GM19455 (cell line): ENCODE results near the gene SLC22A23.

Experiments used
- ATAC-seq: cut with Tn5 transposase; IDR thresholded peaks from one replicate; pipeline ENCODE4 v1.9.1; 2021; ENCODE audit not compliant: unreplicated experiment

The SLC22A23 gene

DNA sequence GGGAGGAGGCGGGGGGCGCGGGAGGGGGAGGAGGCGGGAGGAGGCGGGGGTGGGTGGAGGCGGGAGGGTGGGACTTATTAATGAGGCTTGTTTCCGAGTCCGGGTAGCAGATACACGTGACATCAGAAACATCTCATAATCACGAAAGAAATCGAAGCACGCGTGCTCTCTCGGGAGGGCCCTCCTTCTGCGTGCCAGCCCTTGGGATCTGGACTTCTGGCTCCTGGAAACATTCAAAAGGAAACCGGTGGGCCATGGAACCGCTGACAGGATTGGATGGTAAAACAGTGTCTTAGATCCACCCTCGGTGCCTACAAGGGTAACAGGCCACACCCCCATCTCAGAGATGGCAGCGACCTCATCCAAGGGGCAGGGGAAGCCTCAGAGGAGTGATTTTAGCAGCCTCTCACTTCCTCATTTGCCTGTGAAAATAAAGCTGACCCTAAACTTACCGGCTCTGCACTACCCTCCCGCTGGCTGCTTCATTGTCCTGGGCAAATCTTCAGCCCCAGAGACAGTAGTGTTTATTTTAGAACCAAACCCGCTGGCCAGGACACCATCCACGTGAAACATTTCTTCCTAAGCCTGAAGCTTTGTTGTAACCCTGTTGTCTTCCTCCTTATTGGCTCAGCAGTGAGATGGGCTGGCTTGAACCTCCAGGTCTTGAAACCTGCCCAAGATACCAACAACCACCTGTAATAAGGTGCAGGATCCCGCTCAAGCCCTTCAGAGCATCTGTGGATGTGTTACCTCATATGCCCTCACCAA lies 100.6 kb downstream of the SLC22A23 start:
- ATAC-seq: no peak

DNA sequence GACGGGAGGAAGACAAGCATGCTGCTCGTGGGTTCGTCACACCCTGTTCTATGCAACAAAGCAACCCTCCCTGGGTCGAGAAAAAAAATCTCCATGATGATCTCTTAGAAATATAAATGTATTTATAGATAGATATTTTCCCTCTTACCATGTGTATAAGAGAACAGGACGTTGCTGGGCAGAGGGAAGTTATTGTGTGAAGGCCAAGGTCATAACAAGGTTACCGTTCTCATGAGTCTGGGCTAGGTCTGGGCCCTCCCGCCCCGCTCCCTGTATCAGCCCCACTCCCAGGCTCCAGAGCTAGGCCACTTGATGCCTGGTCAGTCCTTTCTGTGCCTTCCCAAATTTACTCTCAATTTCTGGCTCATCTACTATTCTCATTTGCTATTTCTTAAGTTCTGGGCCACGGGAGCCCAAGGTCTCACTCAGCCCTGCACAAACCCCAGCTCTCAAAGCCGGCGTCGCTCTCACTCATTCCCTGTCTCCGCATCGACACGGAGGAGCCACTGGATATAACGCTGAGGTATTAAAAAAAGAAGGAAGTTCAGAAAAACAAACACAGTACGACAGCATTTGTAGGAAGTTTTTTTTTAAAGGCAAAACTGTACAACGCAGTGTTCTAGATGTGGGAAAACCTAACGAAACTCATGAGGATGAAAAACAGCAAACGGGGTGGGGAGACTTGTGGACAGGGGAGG lies 101.3 kb downstream of the SLC22A23 start:
- ATAC-seq: no peak

GRCh38 chr6:3355011-3355357 lies 101.9 kb downstream of the SLC22A23 start:
- ATAC-seq: no peak

DNA sequence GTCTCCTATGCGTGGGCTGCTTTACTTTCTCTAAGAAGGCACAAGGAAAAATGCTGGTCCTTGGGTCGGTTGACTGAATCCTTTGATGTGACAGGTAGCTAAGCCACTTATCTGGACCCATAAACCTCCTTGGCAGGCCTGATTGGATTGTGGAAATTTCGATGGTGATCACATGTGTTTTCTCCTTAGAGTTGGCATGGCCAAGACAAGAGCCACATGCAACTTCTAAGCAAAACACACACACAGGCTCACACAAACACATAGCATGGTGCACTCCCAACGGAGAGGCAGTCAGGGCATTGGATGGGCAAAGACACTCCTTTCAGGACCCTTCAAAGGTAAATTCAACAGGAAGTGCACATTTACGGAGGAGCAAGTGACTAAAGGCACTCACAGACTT lies 102.9 kb downstream of the SLC22A23 start:
- ATAC-seq: no peak

DNA sequence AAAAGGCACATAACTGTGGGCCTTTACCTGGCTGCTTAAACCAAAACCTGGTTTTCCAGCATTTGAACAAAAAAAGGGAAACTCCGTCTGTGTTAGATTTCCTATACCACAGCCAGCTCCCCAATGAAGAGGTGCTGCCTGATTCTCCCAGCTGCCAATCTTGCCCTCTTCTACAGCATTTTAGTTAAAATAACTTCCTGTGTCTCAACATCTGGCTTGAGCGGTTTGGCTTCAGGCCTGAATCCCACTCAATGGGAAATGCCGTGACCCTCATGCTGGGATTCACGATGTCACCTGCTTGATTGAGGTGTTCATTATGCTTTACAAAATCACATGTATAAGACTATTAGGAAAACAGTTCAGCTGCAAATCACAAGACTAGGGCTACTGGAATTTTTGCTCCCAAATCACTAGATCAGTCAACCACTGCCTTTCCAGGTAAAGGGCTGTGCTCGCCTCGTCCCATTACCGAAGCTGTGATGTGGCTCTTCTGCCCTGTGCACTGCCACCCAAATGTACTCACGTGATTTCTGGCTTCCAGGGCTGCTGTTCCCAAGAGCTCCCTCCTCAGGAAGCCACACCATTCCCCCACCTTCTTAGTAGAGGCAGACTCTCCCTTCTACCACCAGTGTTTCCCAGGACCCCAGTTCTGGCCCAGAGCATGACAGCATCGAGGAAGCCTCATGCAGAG lies 103.5 kb downstream of the SLC22A23 start:
- no peak for ATAC-seq

GRCh38 chr6:3352678-3353077 lies 104.2 kb downstream of the SLC22A23 start:
- ATAC-seq: no peak

DNA sequence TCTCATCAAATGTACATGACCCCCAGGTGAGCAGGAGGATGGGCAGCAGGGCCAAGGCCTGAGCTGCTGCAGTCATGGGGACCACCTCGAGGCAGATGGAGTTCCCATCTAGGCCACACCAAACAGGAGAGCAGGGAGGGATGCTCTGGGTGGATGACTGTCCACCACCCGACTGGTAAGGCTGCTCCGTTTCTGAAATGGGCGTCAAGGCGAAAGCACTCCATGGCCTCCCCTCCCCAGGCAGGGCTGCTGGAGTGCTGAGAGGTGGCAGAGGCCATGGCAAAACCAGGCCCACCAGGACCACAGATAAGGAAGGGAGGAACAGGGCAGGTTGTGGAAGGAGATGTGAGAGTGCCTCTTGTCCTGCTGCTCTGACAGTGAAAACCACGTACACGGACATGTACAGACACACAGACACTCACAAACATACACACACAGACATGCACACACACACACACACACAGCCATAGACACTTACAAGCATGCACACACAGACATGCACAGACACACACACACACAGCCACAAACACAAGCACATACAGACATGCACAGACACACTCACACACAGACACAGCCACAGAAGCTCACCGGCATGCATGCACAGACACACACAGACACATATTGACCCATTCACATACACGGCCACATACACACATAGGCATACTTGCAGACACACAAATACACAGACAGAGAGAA lies 104.9 kb downstream of the SLC22A23 start:
- no peak for ATAC-seq

GRCh38 chr6:3351105-3351676 lies 105.7 kb downstream of the SLC22A23 start:
- no peak for ATAC-seq

- ATAC-seq: no peak
Observed at GRCh38 chr6:3350252-3350796, 106.5 kb downstream of the SLC22A23 start.

DNA sequence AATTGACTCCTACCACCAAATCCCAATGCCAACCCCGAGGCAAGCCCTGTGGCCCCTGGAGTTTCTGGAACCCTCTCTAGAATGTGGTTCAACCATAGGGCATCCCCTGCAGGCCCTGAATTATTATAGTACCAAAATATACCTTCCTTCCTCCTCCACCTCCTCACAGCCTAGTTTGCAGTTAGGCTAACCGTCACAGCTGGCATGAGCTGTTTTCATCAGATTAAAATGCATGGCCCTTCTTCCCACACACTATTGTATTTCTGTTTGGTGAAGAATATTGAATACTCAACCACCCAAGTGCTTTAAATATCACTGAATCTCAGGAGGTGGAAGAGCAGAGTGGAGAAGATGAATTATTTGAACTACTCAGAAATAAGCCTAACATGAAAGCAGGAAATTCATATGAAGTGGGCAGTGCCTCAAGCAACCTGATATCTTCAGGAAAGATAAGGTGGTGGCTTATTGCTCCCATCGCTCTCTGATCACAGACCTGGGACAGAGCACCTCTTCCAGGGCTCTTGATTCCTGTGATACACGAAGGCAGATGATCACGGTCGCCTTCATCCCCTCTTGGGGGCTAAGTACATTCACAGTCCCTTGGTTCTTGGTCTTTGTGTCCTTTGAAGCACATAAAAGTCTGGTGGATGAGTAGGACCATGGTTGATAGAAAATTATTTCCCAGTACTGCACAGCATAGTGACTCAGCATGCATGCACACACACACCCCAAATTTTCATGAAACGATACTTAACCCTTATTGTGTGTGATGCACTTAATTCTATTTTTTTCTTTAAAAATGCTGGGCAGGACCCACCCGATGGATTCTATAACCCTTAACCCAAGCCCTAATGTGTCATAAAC lies 107.2 kb downstream of the SLC22A23 start:
- no peak for ATAC-seq

DNA sequence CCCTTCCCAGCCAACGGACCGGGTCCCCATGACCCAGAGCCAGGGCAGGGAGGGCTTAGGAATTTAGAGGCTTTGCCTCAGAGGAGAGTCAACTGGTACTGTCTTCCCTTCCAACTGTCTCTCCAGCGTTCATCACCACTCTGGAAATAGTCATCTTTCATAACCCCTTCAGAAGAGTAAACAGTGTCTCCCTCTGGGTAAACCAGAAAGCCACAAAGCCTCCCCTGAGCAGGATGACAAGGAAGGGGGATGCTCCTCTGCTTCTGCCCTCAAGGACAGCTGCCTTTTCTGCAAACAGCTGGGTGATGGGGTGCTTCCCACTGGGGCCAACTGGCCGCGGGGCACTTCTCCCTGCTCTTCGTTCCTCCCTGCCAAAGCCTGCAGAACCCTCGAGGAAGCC lies 108.0 kb downstream of the SLC22A23 start:
- no peak for ATAC-seq

DNA sequence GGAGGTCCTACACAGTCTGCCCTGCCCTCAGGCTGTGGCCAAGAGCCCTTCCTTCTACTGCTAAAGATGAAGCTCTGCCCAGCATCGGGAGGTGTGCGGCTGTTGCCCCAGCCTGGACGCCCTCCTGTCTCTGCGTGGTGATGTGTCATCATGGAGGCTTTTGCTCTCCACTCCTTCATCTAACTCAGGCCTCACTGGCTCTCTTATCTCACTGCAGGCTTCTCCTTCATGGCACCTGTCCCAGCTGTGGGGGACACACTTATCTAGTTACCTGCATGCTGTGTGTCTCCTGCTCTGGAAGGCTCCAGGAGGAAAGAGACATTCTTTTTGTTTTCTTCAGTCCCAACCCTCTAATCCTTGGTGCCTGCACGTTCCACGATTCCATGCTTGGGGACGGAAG lies 109.0 kb downstream of the SLC22A23 start:
- no peak for ATAC-seq

GRCh38 chr6:3347247-3347646 lies 109.6 kb downstream of the SLC22A23 start:
- no peak for ATAC-seq

DNA sequence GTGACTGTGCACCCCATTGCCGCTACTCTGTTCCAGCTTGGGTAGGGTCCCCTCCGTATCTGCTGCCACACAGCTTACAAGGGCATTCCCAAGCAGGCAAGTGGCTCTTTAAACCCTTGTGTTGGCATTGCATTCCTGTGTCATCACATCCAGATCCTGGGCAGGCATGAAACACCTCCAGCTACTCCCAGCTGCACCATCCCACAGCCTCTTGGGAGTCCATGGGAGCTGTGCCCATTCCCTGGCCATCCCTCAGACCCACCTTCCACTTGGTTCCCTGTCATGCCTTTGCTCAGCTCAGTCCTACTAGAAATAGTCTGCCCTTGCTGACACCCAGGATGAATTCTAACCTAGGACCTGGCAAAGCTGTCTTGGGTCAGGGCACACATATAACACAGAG lies 110.4 kb downstream of the SLC22A23 start:
- ATAC-seq: no peak

DNA sequence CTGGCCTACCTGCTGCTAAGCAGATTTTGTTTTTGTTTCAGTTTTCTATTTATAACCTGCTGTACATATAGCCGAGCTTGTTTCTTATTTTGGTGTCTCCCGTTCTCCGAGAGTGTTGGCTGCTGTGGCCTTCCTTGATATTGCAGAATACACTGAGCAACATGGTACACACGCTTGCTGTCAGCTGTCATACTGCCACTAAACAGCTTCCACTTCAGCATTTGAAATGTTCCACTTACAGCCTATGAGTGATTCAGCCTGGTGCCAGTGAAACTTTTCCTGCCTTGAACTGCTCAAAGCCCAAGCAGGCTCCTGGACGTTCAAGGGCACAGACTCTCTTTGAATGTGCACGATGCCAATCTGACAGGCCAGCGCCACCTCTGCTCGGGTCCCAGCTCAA lies 111.0 kb downstream of the SLC22A23 start:
- ATAC-seq: no peak

GRCh38 chr6:3343089-3343883 lies 113.6 kb downstream of the SLC22A23 start:
- ATAC-seq: no peak

DNA sequence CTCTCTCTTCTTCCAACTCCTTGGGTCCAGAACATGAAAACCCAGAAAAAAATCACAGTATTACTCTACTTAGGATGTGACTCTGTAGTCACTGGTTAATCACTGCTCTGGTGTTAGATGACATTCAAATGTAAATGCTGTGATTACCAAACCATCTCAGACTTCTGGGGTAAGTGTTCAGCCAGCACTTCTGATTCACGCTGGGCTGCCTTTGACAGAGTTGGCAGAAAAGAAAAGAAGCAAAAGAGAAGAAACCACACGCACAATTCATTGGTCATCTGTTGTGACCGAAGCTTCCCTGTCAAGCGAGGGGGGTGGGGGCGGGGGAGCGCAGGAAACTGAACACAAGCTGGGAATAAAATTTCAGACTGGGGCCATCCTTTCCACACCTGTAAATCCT lies 115.4 kb downstream of the SLC22A23 start:
- ATAC-seq: no peak

- ATAC-seq: no peak
Observed at GRCh38 chr6:3340894-3341293, 116.0 kb downstream of the SLC22A23 start.

DNA sequence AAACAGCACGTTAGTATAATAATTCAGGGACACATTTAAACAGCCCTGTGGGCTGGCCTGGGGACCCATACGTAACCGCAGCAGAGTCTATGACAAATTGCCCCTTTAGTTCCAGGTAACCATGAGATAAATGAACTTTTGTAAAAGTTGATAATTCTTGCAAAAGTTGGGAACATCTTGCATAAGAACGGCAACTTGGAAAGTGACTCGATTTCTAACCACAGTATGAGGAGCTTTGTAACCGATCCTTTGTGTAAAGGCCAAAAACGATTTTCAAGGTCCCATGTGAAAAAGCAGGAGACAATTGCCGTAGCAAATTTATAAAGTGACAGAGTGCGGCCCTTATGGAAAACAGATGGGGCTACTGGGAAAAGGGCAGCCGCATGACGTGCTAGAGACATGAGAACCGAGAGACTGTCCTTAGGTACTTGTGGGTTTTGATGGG lies 116.5 kb downstream of the SLC22A23 start:
- ATAC-seq: no peak
